IMR-90 (cell line): Measurements from ENCODE around the gene ERH. TPM values are rescaled to one million over a fixed set of nuclear protein-coding genes. Genes with fewer than 3 reads are reported as not detected.

Source experiments
- ATAC-seq: fragments of 200-7000 bp; cut with Tn5 transposase; 2 replicates; pipeline ENCODE4 v1.9.1; 2020; ENCODE audit warnings: low read depth, mild to moderate bottlenecking, moderate library complexity
- BruUV-seq: library from RNA; stranded (reverse); fragments of 400-500 nt; replicated peaks from 2 replicates; lab custom pipeline; 2021; lab: Mats Ljungman, UMichigan
- CTCF ChIA-PET: fragments of 300-600 bp; formaldehyde crosslinking; extraction: SDS; loops from one replicate; lab custom pipeline; 2021; ENCODE audit warnings: antibody characterized with exemption; lab: Yijun Ruan, JAX
- POLR2A ChIA-PET: fragments of 300-600 bp; sonication (Branson Sonifier 250); formaldehyde crosslinking; loops from one replicate; lab custom pipeline; 2022; ENCODE audit warnings: antibody characterized with exemption; ENCODE audit not compliant: unreplicated experiment; lab: Charles Lee
- DNase-seq: peaks from one replicate; pipeline ENCODE4 v3.0.0; 2013
- H2AFZ ChIP-seq: replicated peaks from 2 replicates; pipeline ENCODE3; 2013; ENCODE audit warnings: low read length, mild to moderate bottlenecking; ENCODE audit not compliant: poor library complexity
- H2AK5ac ChIP-seq: 2 replicates; pipeline ENCODE4 v1.6.1; 2013; ENCODE audit warnings: low read depth, low read length, inconsistent platforms
- H2AK9ac ChIP-seq: replicated peaks from 2 replicates; pipeline ENCODE3; 2013; ENCODE audit warnings: mild to moderate bottlenecking, low read depth, low read length, moderate library complexity; ENCODE audit not compliant: poor library complexity
- H2BK120ac ChIP-seq: 2 replicates; pipeline ENCODE4 v1.6.1; 2013; ENCODE audit warnings: low read depth, low read length, inconsistent platforms
- H2BK15ac ChIP-seq: 3 replicates; pipeline ENCODE4 v1.6.1; 2013; ENCODE audit warnings: low read depth, low read length, inconsistent platforms
- H2BK20ac ChIP-seq: 2 replicates; pipeline ENCODE4 v1.6.1; 2013; ENCODE audit warnings: low read depth, mild to moderate bottlenecking, inconsistent platforms, low read length, moderate library complexity
- H2BK5ac ChIP-seq: 2 replicates; pipeline ENCODE4 v1.6.1; 2013; ENCODE audit warnings: mild to moderate bottlenecking, low read depth, low read length, inconsistent platforms; ENCODE audit not compliant: poor library complexity, severe bottlenecking
- H3K14ac ChIP-seq: replicated peaks from 2 replicates; pipeline ENCODE4 v1.6.1; 2013; ENCODE audit warnings: low read depth, low read length, inconsistent platforms
- H3K18ac ChIP-seq: 2 replicates; pipeline ENCODE4 v1.6.1; 2013; ENCODE audit warnings: low read depth, low read length, control low read depth
- H3K23ac ChIP-seq: 2 replicates; pipeline ENCODE4 v1.6.1; 2013; ENCODE audit warnings: low read depth, low read length, inconsistent platforms
- H3K27ac ChIP-seq: 2 replicates; pipeline ENCODE4 v1.5.1; 2013; ENCODE audit warnings: mild to moderate bottlenecking, control low read depth, low read length; ENCODE audit not compliant: insufficient read depth
- H3K27me3 ChIP-seq: 2 replicates; pipeline ENCODE4 v1.6.1; 2013; ENCODE audit warnings: low read length; ENCODE audit not compliant: control insufficient read depth, insufficient read depth
- H3K36me3 ChIP-seq: 2 replicates; pipeline ENCODE4 v1.6.1; 2013; ENCODE audit warnings: low read length, mixed read lengths; ENCODE audit not compliant: control insufficient read depth, insufficient read depth
- H3K4ac ChIP-seq: 2 replicates; pipeline ENCODE4 v1.6.1; 2013; ENCODE audit warnings: low read depth, low read length, inconsistent platforms
- H3K4me1 ChIP-seq: 2 replicates; pipeline ENCODE4 v1.6.1; 2013; ENCODE audit warnings: low read length, mixed read lengths; ENCODE audit not compliant: control insufficient read depth, insufficient read depth
- H3K4me2 ChIP-seq: 2 replicates; pipeline ENCODE4 v1.6.1; 2013; ENCODE audit warnings: low read depth, mild to moderate bottlenecking, control low read depth, low read length, moderate library complexity
- H3K4me3 ChIP-seq: 2 replicates; pipeline ENCODE4 v1.5.1; 2013; ENCODE audit warnings: low read depth, mild to moderate bottlenecking, control low read depth, low read length, moderate library complexity; ENCODE audit not compliant: insufficient read depth
- H3K56ac ChIP-seq: 2 replicates; pipeline ENCODE4 v1.6.1; 2013; ENCODE audit warnings: low read length, inconsistent platforms; ENCODE audit not compliant: insufficient read depth; ENCODE audit errors: extremely low read depth
- H3K79me1 ChIP-seq, 2 experiments: 2 replicates each; pipeline ENCODE4 v1.6.1; 2013; ENCODE audit warnings: low read length in 2 of 2, inconsistent platforms in 1 of 2, low read depth in 1 of 2
- H3K9ac ChIP-seq: 2 replicates; pipeline ENCODE4 v1.6.1; 2013; ENCODE audit warnings: low read depth, low read length, control low read depth
- H3K9me1 ChIP-seq: 2 replicates; pipeline ENCODE4 v1.6.1; 2013; ENCODE audit warnings: low read length, inconsistent platforms; ENCODE audit not compliant: insufficient read depth
- H3K9me3 ChIP-seq: 2 replicates; pipeline ENCODE4 v1.6.1; 2013; ENCODE audit warnings: low read length; ENCODE audit not compliant: control insufficient read depth, insufficient read depth
- H4K20me1 ChIP-seq: 2 replicates; pipeline ENCODE4 v1.6.1; 2013; ENCODE audit warnings: low read length, inconsistent platforms; ENCODE audit not compliant: insufficient read depth
- H4K5ac ChIP-seq: 2 replicates; pipeline ENCODE4 v1.6.1; 2013; ENCODE audit warnings: mild to moderate bottlenecking, low read depth, low read length, control low read depth
- H4K8ac ChIP-seq, 2 experiments: 2 replicates each; pipeline ENCODE4 v1.6.1; 2013; ENCODE audit warnings: low read depth in 2 of 2, low read length in 2 of 2, control low read depth in 1 of 2, inconsistent platforms in 1 of 2
- H4K91ac ChIP-seq: 2 replicates; pipeline ENCODE4 v1.6.1; 2013; ENCODE audit warnings: low read depth, low read length, inconsistent platforms; ENCODE audit not compliant: insufficient read depth
- BHLHE40 ChIP-seq: fragments of 150-350 bp; IDR thresholded peaks from 2 replicates; pipeline ENCODE4 v1.6.1; 2016; ENCODE audit warnings: mild to moderate bottlenecking, low read depth, low read length
- CHD1 ChIP-seq: IDR thresholded peaks from 2 replicates; pipeline ENCODE4 v1.6.1; 2012; ENCODE audit warnings: low read depth, low read length, improper control_type of control experiment
- FOS ChIP-seq: fragments of 150-350 bp; IDR thresholded peaks from 2 replicates; pipeline ENCODE4 v1.6.1; 2016; ENCODE audit warnings: low read depth, low read length
- MAZ ChIP-seq: IDR thresholded peaks from 2 replicates; pipeline ENCODE4 v1.6.1; 2012; ENCODE audit warnings: low read depth, mild to moderate bottlenecking, low read length, improper control_type of control experiment, moderate library complexity, borderline replicate concordance
- MXI1 ChIP-seq: IDR thresholded peaks from 2 replicates; pipeline ENCODE4 v1.6.1; 2012; ENCODE audit warnings: low read depth, mild to moderate bottlenecking, low read length, moderate library complexity, borderline replicate concordance
- NFE2L2 ChIP-seq: fragments of 150-350 bp; IDR thresholded peaks from 2 replicates; pipeline ENCODE4 v1.6.1; 2016; ENCODE audit warnings: low read depth, mild to moderate bottlenecking, low read length
- POLR2A ChIP-seq: IDR thresholded peaks from 2 replicates; pipeline ENCODE4 v1.6.1; 2012; ENCODE audit warnings: mild to moderate bottlenecking, low read depth, low read length
- RAD21 ChIP-seq: IDR thresholded peaks from 2 replicates; pipeline ENCODE4 v1.6.1; 2012; ENCODE audit warnings: low read length, improper control_type of control experiment
- RCOR1 ChIP-seq: IDR thresholded peaks from 2 replicates; pipeline ENCODE4 v1.6.1; 2012; ENCODE audit warnings: mild to moderate bottlenecking, low read length, improper control_type of control experiment; ENCODE audit not compliant: insufficient replicate concordance
- RFX5 ChIP-seq: IDR thresholded peaks from 2 replicates; pipeline ENCODE4 v1.8.0; 2012; ENCODE audit warnings: low read depth, mild to moderate bottlenecking, low read length, moderate library complexity
- SMC3 ChIP-seq: fragments of 150-350 bp; IDR thresholded peaks from 2 replicates; pipeline ENCODE4 v1.6.1; 2016; ENCODE audit warnings: low read depth, mild to moderate bottlenecking, antibody characterized with exemption, low read length, moderate library complexity
- WGBS, 2 experiments: methylation state at CpG; one replicate each; pipeline versions ENCODE4 v1.1.5 to v1.1.7; 2013; ENCODE audit warnings: missing lambda C conversion rate in 2 of 2; ENCODE audit not compliant: insufficient read length in 1 of 2; ENCODE audit errors: extremely low coverage in 2 of 2; 5-methylcytosine and 5-hydroxymethylcytosine counted together
- dilution Hi-C: fragments of 300-500 bp; cut with HindIII; formaldehyde crosslinking; loops from one replicate; pipeline ENCODE4 v1.14.3; 2018; ENCODE audit warnings: low sequenced_read_pairs; ENCODE audit not compliant: unreplicated experiment
- in situ Hi-C: fragments of 300-500 bp; cut with MboI; formaldehyde crosslinking; loops from 3 replicates; pipeline ENCODE4 v1.14.3; 2019; ENCODE audit warnings: low sequenced_read_pairs, inconsistent platforms, mixed read lengths
- intact Hi-C: fragments of 100-400 bp; cut with micrococcal nuclease; formaldehyde crosslinking; loops from 2 replicates; pipeline ENCODE4 v1.10.0; 2022
- polyA plus RNA-seq, 3 experiments: library from polyadenylated mRNA; depleted of rRNA; stranded (reverse); fragments of >200 nt; gene quantifications; 2 replicates each; pipeline ENCODE4 v1.2.3, GENCODE V29; 2012; ENCODE audit warnings: low replicate concordance in 1 of 3
- total RNA-seq: library from RNA; depleted of rRNA; stranded (reverse); fragments of >200 nt; gene quantifications from 2 replicates; pipeline ENCODE4 v1.2.3, GENCODE V29; 2012
- TF ChIP-seq, protein P1 (sequence below): conservative IDR thresholded peaks from 2 replicates; pipeline ENCODE4 v1.5.1; 2012; ENCODE audit warnings: mild to moderate bottlenecking, low read depth, low read length, improper control_type of control experiment
- TF ChIP-seq, protein P2 (sequence below): fragments of 150-350 bp; IDR thresholded peaks from 2 replicates; pipeline ENCODE4 v1.6.1; 2016; ENCODE audit warnings: low read depth, mild to moderate bottlenecking, low read length, moderate library complexity, borderline replicate concordance
- TF ChIP-seq, protein P3 (sequence below): fragments of 150-350 bp; IDR thresholded peaks from 2 replicates; pipeline ENCODE4 v1.6.1; 2017; ENCODE audit warnings: mild to moderate bottlenecking, antibody characterized with exemption, low read length, low read depth

The ERH gene
- total and polyA plus RNA-seq, 2 of the 4 experiments (the other 2 are of a cell fraction), result 64.2 to 150 TPM

- Histone ChIP-seq H3K56ac (no peak overlapping the region), H3K14ac (no peak overlapping the region), H4K5ac (no peak overlapping the region), H2BK120ac (no peak overlapping the region), H4K91ac (no peak overlapping the region), H3K4me1 (no peaks in the 10 kb centered on the region), H2BK15ac (no peak overlapping the region), H2AFZ (no peak overlapping the region), H4K8ac (no peak overlapping the region), H3K79me1 (peaks cover 0 to 9% of the 10 kb centered on the region in 2 experiments; a peak in 3 of 4 replicates), H3K4me3 (no peak overlapping the region), H3K27ac (no peak overlapping the region), H3K9ac (no peak overlapping the region), H3K4me2 (no peak overlapping the region), H2AK5ac (no peak overlapping the region), H3K27me3 (no peaks in the 10 kb centered on the region), H2BK20ac (no peak overlapping the region), H4K20me1 (peaks cover 6% of the 10 kb centered on the region; the same call in 1 of the 2 replicates), H3K4ac (no peak overlapping the region), H3K9me1 (no peaks in the 10 kb centered on the region), H3K23ac (no peak overlapping the region), H3K9me3 (no peaks in the 10 kb centered on the region), H3K36me3 (peaks cover 12% of the 10 kb centered on the region), H2BK5ac (no peak overlapping the region), H3K18ac (no peak overlapping the region), H2AK9ac (no peak overlapping the region)
- DNase-seq (no peak), ATAC-seq (no peak)
- BruUV-seq, result no TSS peak
- dilution Hi-C loops (no loop called here), in situ Hi-C loops (no loop called here), intact Hi-C loops (no loop called here)
- TF ChIP-seq RFX5 (no peak), RAD21 (no peak), MXI1 (no peak), MAZ (no peak), BHLHE40 (no peak), NFE2L2 (no peak), POLR2A (no peak), RCOR1 (no peak), SMC3 (no peak), CHD1 (no peak), FOS (no peak)
- TF ChIP-seq, protein P1, sequence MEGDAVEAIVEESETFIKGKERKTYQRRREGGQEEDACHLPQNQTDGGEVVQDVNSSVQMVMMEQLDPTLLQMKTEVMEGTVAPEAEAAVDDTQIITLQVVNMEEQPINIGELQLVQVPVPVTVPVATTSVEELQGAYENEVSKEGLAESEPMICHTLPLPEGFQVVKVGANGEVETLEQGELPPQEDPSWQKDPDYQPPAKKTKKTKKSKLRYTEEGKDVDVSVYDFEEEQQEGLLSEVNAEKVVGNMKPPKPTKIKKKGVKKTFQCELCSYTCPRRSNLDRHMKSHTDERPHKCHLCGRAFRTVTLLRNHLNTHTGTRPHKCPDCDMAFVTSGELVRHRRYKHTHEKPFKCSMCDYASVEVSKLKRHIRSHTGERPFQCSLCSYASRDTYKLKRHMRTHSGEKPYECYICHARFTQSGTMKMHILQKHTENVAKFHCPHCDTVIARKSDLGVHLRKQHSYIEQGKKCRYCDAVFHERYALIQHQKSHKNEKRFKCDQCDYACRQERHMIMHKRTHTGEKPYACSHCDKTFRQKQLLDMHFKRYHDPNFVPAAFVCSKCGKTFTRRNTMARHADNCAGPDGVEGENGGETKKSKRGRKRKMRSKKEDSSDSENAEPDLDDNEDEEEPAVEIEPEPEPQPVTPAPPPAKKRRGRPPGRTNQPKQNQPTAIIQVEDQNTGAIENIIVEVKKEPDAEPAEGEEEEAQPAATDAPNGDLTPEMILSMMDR, result no peak
- TF ChIP-seq, protein P2, sequence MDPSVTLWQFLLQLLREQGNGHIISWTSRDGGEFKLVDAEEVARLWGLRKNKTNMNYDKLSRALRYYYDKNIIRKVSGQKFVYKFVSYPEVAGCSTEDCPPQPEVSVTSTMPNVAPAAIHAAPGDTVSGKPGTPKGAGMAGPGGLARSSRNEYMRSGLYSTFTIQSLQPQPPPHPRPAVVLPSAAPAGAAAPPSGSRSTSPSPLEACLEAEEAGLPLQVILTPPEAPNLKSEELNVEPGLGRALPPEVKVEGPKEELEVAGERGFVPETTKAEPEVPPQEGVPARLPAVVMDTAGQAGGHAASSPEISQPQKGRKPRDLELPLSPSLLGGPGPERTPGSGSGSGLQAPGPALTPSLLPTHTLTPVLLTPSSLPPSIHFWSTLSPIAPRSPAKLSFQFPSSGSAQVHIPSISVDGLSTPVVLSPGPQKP, result no peak
- TF ChIP-seq, protein P3, sequence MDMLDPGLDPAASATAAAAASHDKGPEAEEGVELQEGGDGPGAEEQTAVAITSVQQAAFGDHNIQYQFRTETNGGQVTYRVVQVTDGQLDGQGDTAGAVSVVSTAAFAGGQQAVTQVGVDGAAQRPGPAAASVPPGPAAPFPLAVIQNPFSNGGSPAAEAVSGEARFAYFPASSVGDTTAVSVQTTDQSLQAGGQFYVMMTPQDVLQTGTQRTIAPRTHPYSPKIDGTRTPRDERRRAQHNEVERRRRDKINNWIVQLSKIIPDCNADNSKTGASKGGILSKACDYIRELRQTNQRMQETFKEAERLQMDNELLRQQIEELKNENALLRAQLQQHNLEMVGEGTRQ, result no peak
- ChIA-PET CTCF (no interaction called here), POLR2A (no interaction called here)
- WGBS, 2 experiments, result no CpG with 5 or more reads among the region's 1 CpG
Observed at GRCh38 chr14:69373104-69373503, 25.0 kb downstream of the ERH start.
